Mesenchymal stem cell (in vitro differentiated cells and primary cell): ENCODE measurements around the gene PPDPF.

Source experiments
- DNase-seq: peaks from one replicate; pipeline ENCODE4 v3.0.0-alpha.2; 2013
- H2AFZ ChIP-seq: one replicate; pipeline ENCODE4 v1.6.1; 2013; ENCODE audit warnings: low read depth, mild to moderate bottlenecking, control low read depth, inconsistent platforms, low read length, moderate library complexity
- H2AK5ac ChIP-seq: 2 replicates; pipeline ENCODE4 v1.6.1; 2013; ENCODE audit warnings: low read length, moderate library complexity, mild to moderate bottlenecking, inconsistent platforms; ENCODE audit not compliant: severe bottlenecking
- H2BK120ac ChIP-seq: one replicate; pipeline ENCODE4 v1.6.1; 2013; ENCODE audit warnings: low read depth, mild to moderate bottlenecking, inconsistent platforms, low read length, moderate library complexity
- H2BK12ac ChIP-seq, 2 experiments: one replicate each; pipeline ENCODE4 v1.6.1; 2013; ENCODE audit warnings: inconsistent platforms in 2 of 2, low read length in 2 of 2, mild to moderate bottlenecking in 2 of 2, moderate library complexity in 2 of 2, control low read depth in 1 of 2
- H2BK15ac ChIP-seq: one replicate; pipeline ENCODE4 v1.6.1; 2013; ENCODE audit warnings: mild to moderate bottlenecking, low read depth, inconsistent platforms; ENCODE audit not compliant: poor library complexity, severe bottlenecking
- H2BK5ac ChIP-seq: 2 replicates; pipeline ENCODE4 v1.6.1; 2013; ENCODE audit warnings: low read depth, mild to moderate bottlenecking, low read length, control low read depth, inconsistent platforms; ENCODE audit not compliant: poor library complexity, severe bottlenecking
- H3K14ac ChIP-seq, 2 experiments: one replicate each; pipeline ENCODE4 v1.6.1; 2013; ENCODE audit warnings: inconsistent platforms in 2 of 2, low read length in 2 of 2, control low read depth in 1 of 2, mild to moderate bottlenecking in 1 of 2, moderate library complexity in 1 of 2
- H3K18ac ChIP-seq, 2 experiments: one replicate each; pipeline ENCODE4 v1.6.1; 2013; ENCODE audit warnings: inconsistent platforms in 2 of 2, low read length in 2 of 2, control low read depth in 1 of 2, low read depth in 1 of 2, mild to moderate bottlenecking in 1 of 2
- H3K23ac ChIP-seq, 2 experiments: one replicate each; pipeline ENCODE4 v1.6.1; 2013; ENCODE audit warnings: inconsistent platforms in 2 of 2, low read length in 2 of 2, mild to moderate bottlenecking in 2 of 2, moderate library complexity in 2 of 2, control low read depth in 1 of 2
- H3K27ac ChIP-seq: 2 replicates; pipeline ENCODE4 v1.5.1; 2013; ENCODE audit warnings: mild to moderate bottlenecking, moderate library complexity, low read length, control low read depth, inconsistent platforms; ENCODE audit not compliant: poor library complexity, severe bottlenecking
- H3K27me3 ChIP-seq, 2 experiments: 2 replicates each; pipeline versions ENCODE4 v1.6.1 to v1.7.0; 2013; ENCODE audit warnings: low read length in 2 of 2, mild to moderate bottlenecking in 2 of 2, moderate library complexity in 2 of 2, control low read depth in 1 of 2, inconsistent platforms in 1 of 2; ENCODE audit not compliant: control insufficient read depth in 1 of 2, insufficient read depth in 1 of 2
- H3K36me3 ChIP-seq, 2 experiments: 2 replicates each; pipeline versions ENCODE4 v1.6.1 to v1.7.0; 2013; ENCODE audit warnings: low read length in 2 of 2, control low read depth in 1 of 2, inconsistent platforms in 1 of 2, low read depth in 1 of 2, mild to moderate bottlenecking in 1 of 2; ENCODE audit not compliant: insufficient read depth in 2 of 2, control insufficient read depth in 1 of 2
- H3K4ac ChIP-seq, 2 experiments: one replicate each; pipeline ENCODE4 v1.6.1; 2013; ENCODE audit warnings: inconsistent platforms in 2 of 2, low read length in 2 of 2, mild to moderate bottlenecking in 2 of 2, moderate library complexity in 2 of 2, control low read depth in 1 of 2, low read depth in 1 of 2
- H3K4me1 ChIP-seq: 2 replicates; pipeline ENCODE4 v1.6.1; 2013; ENCODE audit warnings: low read depth, low read length, control low read depth; ENCODE audit not compliant: control insufficient read depth, insufficient read depth
- H3K4me2 ChIP-seq: 2 replicates; pipeline ENCODE4 v1.6.1; 2013; ENCODE audit warnings: low read length, mild to moderate bottlenecking, inconsistent platforms; ENCODE audit not compliant: poor library complexity, severe bottlenecking
- H3K4me3 ChIP-seq, 2 experiments: 2 replicates each; pipeline versions ENCODE4 v1.5.1 to v1.7.0; 2013; ENCODE audit warnings: low read length in 2 of 2, mild to moderate bottlenecking in 2 of 2, control low read depth in 1 of 2, low read depth in 1 of 2; ENCODE audit not compliant: insufficient read depth in 1 of 2
- H3K79me1 ChIP-seq: replicated peaks from 2 replicates; pipeline ENCODE4 v1.6.1; 2013; ENCODE audit warnings: mild to moderate bottlenecking, control low read depth, low read length, inconsistent platforms; ENCODE audit not compliant: poor library complexity, severe bottlenecking
- H3K9ac ChIP-seq: 2 replicates; pipeline ENCODE4 v1.7.0; 2013; ENCODE audit warnings: mild to moderate bottlenecking, low read length, moderate library complexity
- H3K9me3 ChIP-seq: 2 replicates; pipeline ENCODE4 v1.7.0; 2013; ENCODE audit warnings: mild to moderate bottlenecking, low read length; ENCODE audit not compliant: control insufficient read depth
- H4K8ac ChIP-seq: one replicate; pipeline ENCODE4 v1.6.1; 2013; ENCODE audit warnings: inconsistent platforms, mild to moderate bottlenecking, low read length, moderate library complexity
- H4K91ac ChIP-seq: one replicate; pipeline ENCODE4 v1.6.1; 2013; ENCODE audit warnings: mild to moderate bottlenecking, low read length, inconsistent platforms
- WGBS: methylation state at CpG from one replicate; pipeline ENCODE4 v1.1.7; 2013; ENCODE audit warnings: mixed read lengths; 5-methylcytosine and 5-hydroxymethylcytosine counted together

PPDPF gene

DNA sequence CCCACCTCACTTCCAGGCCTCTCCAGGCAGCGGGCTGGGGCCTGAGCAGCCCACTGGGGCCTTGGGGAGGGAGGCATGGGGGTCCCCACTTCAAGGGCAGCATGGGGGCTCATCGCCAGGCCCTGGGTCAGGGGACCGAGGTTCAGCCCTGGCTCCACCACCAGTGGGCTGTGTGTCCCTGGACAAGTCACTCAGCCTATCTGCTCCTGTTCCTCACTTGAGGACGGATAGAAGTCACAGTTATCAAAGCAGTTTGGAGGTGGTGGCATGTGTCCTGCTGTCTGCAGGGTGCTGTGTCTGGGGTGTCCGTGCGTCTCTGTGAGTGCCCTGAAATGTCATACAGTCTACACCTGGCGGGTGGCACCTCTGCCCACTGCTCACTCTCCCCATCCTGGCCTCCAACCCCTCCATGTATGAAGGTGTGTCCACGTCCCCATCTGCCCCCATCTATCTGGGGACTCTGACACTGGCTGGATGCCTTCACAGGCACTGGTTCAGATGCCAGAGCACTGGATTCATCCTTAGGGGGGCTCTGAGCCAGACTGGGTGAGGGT, 25.3 kb upstream of the PPDPF start:
- peaks cover 26 to 63% of the 10 kb centered on the region in 2 experiments for H3K27me3 ChIP-seq
- peaks cover 0 to 4% of the 10 kb centered on the region in 2 experiments for H3K36me3 ChIP-seq
- H3K14ac ChIP-seq = no peak overlapping the region
- H3K4ac ChIP-seq = no peak overlapping the region
- H4K91ac ChIP-seq = no peak overlapping the region
- H2BK15ac ChIP-seq = no peak overlapping the region
- H2BK12ac ChIP-seq = no peak overlapping the region
- WGBS = 84% methylated on average over 8 of the region's 8 CpGs
- no peak overlapping the region for H2AK5ac ChIP-seq
- DNase-seq = no peak
- no peak overlapping the region for H3K9ac ChIP-seq
- H3K9me3 ChIP-seq = peaks cover 6% of the 10 kb centered on the region
- H3K79me1 ChIP-seq = no peaks in the 10 kb centered on the region
- no peak overlapping the region for H3K4me3 ChIP-seq
- H4K8ac ChIP-seq = no peak overlapping the region
- no peak overlapping the region for H2AFZ ChIP-seq
- H2BK120ac ChIP-seq = no peak overlapping the region
- no peak overlapping the region for H2BK5ac ChIP-seq
- H3K18ac ChIP-seq = no peak overlapping the region
- no peak overlapping the region for H3K23ac ChIP-seq
- H3K4me1 ChIP-seq = peaks cover 22% of the 10 kb centered on the region
- no peak overlapping the region for H3K27ac ChIP-seq
- no peak overlapping the region for H3K4me2 ChIP-seq

DNA sequence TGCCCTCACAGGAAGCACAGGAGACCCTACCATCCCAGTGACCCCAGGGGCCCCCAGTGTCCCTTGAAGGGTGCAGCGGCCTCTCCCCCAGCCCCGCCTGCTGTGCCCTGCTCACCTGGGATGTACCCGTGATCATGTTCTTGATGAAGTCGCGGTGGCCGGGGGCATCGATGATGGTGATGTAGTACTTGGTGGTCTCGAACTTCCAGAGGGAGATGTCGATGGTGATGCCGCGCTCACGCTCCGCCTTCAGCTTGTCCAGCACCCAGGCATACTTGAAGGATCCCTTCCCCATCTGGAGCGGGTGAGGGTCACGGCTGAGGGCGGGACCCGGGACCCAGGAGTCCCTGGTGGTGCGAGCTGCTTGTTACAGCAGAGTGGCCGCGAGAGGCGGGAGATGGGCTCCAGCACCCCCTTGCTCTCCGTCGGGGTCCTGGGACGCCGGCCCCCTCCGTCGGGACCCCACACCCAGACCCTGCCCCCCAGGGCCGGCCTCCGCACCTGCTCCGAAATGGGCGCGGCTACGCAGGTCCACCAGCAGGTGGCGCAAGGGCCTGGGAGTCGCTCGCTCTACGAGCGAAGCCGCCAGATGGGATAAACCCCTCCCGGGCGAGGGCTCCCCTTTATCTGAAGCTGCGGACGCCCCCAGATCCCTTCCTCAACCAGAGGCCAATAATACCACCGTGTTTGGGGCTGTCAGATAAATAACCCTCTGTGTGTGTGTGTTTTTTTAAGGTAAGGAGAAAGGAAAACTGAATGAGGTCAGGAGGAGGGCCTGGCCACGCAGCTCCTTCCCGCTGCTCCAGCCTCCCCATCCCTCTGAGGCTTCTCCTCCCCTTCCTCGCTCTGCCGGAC, 24.6 kb upstream of the PPDPF start:
- Histone ChIP-seq H2BK15ac (no peak overlapping the region), H3K4ac (no peak overlapping the region), H3K36me3 (peaks cover 0 to 4% of the 10 kb centered on the region in 2 experiments), H3K9me3 (peaks cover 6% of the 10 kb centered on the region), H2BK5ac (no peak overlapping the region), H3K14ac (peak overlapping the region in 1 of 2 experiments; percentile 63), H3K9ac (no peak overlapping the region), H3K4me2 (peak overlapping the region; percentile 68), H3K4me1 (peaks cover 22% of the 10 kb centered on the region), H4K91ac (no peak overlapping the region), H2AFZ (peak overlapping the region; percentile 29), H2BK12ac (no peak overlapping the region), H4K8ac (no peak overlapping the region), H3K18ac (no peak overlapping the region), H3K23ac (peak overlapping the region in 1 of 2 experiments; percentile 86), H3K27ac (no peak overlapping the region), H3K4me3 (peak overlapping the region in 1 of 2 experiments; percentile 70), H2BK120ac (no peak overlapping the region), H3K79me1 (no peaks in the 10 kb centered on the region), H2AK5ac (no peak overlapping the region), H3K27me3 (peaks cover 31 to 66% of the 10 kb centered on the region in 2 experiments)
- 32% methylated on average over 41 of the region's 48 CpGs for WGBS
- peak; percentile 59 for DNase-seq

DNA sequence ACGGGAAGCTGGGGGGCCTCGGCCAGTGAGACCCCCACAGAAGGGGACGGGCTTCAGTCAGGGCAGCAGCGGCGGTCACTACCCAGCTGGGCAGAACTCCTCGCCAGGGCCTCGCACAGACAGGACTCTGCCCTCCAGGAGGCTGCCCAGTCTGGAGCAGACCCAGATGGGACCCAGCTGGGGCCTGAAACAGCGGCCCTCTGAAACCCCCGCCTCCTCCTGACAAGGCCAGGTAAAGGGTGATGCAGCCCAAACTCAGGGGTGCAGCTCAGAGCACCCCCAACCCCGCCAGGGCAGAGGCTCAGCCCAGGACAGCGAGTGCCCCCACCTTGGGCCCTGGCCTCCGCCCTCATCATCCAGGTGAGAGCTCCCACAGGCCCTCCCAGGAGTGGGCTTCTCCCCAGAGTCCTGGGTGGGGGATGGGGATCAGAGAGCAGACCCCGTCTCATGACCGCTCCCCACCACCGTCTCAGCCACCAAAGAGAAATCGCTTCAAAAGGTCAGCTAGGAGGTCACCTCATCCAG, 23.9 kb upstream of the PPDPF start:
- DNase-seq = no peak
- Histone ChIP-seq H3K14ac (peak overlapping the region in 1 of 2 experiments; percentile 63), H2BK12ac (no peak overlapping the region), H3K18ac (no peak overlapping the region), H2BK5ac (no peak overlapping the region), H3K4me1 (peaks cover 24% of the 10 kb centered on the region), H2BK120ac (no peak overlapping the region), H3K23ac (peak overlapping the region in 1 of 2 experiments; percentile 86), H4K8ac (no peak overlapping the region), H3K27ac (no peak overlapping the region), H3K9ac (no peak overlapping the region), H3K4me3 (peak overlapping the region in 1 of 2 experiments; percentile 70), H3K36me3 (peaks cover 0 to 4% of the 10 kb centered on the region in 2 experiments), H3K9me3 (peaks cover 6% of the 10 kb centered on the region), H2BK15ac (no peak overlapping the region), H3K79me1 (no peaks in the 10 kb centered on the region), H3K4ac (no peak overlapping the region), H2AFZ (peak overlapping the region; percentile 29), H3K4me2 (peak overlapping the region; percentile 68), H4K91ac (no peak overlapping the region), H3K27me3 (peaks cover 30 to 65% of the 10 kb centered on the region in 2 experiments), H2AK5ac (no peak overlapping the region)
- 64% methylated on average over 16 of the region's 16 CpGs for WGBS
